NK-92 (cell line): ENCODE results near the gene CDH19.

ENCODE experiments used
- DNase-seq: peaks from one replicate; lab custom pipeline; 2025; ENCODE audit not compliant: unreplicated experiment; lab: John Stamatoyannopoulos, UW

The CDH19 gene

GRCh38 chr18:66571845-66572244 lies 32.0 kb downstream of the CDH19 start:
- DNase-seq, result no peak

DNA sequence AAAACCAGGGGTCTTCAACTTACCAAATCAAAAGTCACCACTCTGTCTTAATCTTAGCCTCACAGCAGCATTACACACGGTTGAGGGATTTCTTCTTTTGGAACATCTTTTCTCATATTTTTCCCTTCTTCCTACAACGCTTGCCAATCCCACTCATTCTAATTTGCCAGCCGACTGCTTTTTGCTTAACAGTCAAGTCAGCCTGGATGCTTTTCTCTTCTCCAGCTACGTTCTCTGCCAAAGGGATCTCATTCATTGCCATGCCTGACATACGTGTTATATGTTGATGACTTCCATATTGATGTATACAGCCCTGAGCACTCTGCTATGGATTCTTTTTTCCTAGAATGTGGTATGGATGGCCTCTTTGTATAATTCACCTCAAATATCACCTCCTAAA lies 37.3 kb downstream of the CDH19 start:
- no peak for DNase-seq

DNA sequence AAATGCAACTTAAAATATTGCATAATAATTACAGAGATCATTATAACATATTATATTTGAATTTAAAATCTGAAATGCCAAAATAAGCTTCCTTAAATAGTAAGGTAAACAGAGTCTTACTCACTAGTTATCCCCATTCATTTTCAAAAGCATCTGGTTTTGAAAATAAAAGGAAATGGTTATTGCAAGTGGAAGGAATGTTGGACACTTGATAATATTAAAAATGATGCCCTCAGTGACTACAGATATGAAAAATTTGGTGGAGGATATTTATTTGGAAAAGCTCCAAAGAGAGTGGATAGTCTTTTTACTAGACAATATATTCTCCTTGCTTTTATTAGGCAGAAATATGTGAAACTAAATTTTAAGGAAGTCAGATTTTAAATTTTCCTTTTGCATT lies 39.7 kb downstream of the CDH19 start:
- no peak for DNase-seq

DNA sequence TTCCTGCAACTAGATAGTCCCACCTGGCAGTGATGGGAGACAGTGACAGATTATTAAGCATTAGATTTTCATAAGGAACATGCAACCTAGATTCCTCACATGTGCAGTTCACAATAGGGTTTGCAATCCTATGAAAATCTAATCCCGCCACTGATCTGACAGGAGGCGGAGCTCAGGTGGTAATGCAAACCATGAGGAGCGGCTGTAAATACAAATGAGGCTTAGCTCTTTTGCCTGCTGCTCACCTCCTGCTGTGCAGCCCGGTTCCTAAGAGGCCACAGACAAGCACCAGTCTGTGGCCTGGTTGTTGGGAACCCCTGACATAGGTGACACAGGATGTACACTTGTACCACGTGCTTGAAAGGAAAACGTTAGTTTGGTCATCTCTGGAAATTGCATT lies 41.6 kb downstream of the CDH19 start:
- DNase-seq, result no peak

GRCh38 chr18:66560094-66560493 lies 43.8 kb downstream of the CDH19 start:
- no peak for DNase-seq

DNA sequence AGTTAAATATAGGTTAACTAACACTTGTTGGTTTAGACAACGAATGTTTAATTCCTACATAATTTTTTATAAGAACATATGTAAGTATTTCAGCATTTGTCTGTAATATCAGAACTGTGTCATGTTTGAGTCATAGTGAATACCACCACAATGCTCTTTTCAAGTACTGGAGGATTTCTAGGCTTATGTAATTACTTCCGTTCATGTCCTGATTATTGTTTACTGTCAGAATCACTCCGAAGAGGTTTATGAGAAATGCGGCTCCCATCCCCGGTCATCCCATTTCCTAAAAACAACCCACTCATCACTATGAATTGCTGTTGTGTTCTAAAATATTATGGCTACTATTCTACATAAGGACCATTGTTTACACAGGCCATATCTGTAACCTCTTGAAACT lies 45.1 kb downstream of the CDH19 start:
- DNase-seq, result no peak

DNA sequence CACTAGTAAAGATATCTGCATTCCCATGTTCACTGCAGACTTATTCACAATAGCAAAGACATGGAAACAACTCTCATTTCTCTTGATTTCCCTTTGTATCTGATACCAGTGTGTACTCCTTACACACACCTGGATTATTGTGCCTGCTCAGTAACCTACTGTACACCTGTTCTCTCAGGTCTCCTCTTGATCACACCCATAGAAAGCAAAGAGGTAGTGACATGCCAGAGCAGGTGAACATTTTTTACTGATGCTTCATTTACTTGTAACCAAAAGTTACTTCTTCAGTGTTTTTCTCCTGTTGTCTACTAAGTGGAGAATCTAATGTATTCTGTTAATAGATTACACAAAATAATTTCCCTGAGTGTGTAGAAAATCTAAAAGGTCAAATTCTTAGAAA lies 46.8 kb downstream of the CDH19 start:
- no peak for DNase-seq

GRCh38 chr18:66555585-66555984 lies 48.3 kb downstream of the CDH19 start:
- DNase-seq, result no peak

GRCh38 chr18:66553824-66554223 lies 50.1 kb downstream of the CDH19 start:
- DNase-seq, result no peak

GRCh38 chr18:66550366-66550765 lies 53.5 kb downstream of the CDH19 start:
- DNase-seq, result no peak

DNA sequence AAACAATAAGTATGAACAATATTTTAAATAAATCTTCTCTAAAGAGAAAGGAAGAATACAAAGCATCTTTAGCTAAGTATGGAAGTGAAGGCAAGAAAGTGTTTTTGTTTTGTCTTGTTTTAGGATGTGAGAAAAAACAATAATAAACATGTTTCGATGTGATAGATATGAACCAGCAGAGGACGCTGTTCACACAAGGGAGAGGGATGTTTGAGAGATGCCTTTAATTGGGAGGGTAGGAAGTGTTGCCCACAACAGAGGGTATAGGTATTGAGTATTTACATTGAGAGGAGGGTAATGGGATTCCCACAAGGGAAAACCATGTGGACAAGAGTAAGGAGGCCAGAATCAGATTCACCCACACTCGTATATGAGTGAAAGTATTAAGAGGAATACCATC lies 55.1 kb downstream of the CDH19 start:
- no peak for DNase-seq

DNA sequence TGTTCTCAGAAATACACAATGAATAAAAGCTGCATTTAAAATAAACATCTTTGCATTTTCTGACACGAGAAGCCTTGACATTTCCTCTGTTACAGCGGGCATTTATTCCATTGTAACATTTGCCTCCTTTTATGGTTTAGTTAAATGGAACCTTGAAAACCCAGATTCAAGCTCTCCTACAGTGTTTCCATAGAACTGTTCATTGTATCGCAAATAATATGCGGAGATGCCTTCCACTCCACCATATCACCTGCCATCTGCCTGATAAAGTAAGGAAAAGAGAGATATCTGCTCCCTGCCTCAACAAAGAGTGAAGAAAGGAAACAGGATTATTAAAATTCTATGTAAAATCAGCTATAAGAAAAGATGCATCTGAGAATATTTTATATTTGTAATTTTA lies 69.8 kb downstream of the CDH19 start:
- no peak for DNase-seq

DNA sequence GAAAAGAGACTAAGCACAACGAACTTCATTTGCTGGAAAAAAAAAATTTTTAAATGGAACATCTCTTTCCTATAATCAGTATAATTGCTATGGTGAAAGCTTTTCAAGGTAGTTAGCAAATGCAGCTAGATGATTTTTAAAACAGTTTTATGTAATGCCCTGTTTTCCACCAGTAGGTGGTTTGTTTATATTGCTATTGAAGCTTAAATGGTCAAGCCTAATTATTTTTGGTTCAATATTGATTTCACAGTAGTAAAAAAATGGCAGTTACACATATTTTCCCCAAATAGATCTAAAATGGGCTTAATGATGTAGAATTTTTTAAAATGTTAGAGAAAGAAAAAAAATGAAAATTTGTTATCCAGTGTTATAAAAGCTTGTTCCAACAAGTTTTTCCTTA lies 70.2 kb downstream of the CDH19 start:
- DNase-seq, result no peak

- DNase-seq, result no peak
Measured at GRCh38 chr18:66523219-66523991, 80.5 kb downstream of the CDH19 start.

GRCh38 chr18:66513996-66514395 lies 89.9 kb downstream of the CDH19 start:
- DNase-seq, result no peak

DNA sequence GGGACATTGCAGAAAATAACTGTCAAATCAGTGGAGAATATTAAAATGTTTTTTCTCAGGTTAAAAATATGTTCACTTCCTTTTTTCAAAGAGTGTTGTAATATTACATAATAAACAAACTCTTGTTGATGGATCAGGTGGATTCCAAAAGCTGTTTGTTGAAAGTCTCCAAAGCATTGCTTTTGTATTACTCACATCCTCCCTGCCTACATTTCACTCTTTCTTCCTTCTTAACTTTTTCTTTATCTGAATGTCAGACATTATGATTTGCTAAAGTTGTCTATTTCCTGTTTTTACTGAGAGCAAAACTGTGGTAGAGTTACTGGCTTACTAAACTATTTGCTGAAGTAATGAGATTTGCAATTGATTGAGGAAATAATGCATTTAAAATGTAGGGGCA lies 92.1 kb downstream of the CDH19 start:
- DNase-seq, result no peak

DNA sequence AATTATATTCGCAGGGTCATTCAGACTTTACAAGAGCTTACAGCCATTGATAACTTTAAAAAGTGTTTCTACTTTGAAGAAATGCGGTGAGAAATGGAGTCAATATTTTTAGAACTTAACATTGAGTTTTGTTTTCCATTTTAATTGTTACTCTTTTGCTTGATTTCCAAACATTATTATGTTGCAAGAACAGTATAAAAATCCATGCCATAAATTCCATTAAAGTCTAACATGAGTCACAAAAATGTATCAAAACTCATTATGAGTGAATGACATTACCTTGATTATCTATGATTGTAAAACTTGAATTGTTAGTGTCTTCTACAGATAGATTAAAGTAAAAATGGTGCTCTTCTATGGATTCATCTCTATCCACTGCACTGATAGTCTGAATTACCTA lies 92.6 kb downstream of the CDH19 start:
- no peak for DNase-seq

DNA sequence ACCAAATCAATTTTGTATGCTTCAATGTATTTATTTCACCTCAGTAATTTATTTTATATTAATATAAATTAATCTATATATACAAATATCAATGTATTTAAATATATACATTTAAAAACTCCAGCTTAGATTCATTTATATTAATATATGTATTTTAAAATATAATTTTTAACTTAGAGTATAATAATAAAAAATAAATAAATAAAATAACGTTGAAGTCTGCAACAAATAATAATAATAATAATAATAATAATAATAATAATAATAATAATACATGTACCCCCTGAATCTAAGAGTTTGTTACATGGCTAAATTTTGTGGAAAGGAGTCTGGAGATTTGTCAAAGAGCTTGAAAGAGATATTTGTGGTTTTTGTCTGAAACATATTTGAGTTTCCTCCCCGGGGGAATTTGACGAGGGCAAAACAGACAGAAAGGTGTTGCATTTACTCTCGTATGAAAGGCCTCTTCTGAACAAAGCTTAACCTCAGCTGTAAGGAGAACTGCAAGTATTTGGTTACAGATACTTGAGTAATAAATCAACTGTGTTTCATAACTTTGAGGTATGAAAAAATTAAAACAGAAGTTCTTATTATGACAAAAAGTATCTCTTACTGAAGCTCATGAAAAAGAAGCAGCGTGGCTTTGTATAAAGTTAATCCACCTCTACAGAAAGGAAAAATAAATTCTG lies 93.4 kb downstream of the CDH19 start:
- no peak for DNase-seq

DNA sequence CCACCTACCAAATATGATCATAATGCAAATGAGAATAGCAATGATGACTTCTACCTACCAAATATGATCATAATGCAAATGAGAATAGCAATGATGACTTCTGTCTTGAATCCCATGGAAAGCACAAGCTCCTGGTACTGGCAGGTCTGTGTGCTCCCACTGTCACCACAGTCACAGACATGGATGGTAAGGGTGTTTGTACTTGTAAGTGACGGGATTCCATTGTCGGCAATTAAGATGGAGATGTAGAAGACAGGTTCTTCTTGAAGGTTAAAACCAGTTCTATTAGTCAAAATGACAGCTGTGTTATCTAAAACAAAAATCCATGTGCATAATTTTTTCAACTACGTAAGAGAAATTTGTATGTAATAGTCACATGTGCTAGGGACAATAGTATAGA lies 95.0 kb downstream of the CDH19 start:
- no peak for DNase-seq

GRCh38 chr18:66506178-66506577 lies 97.7 kb downstream of the CDH19 start:
- no peak for DNase-seq

GRCh38 chr18:66497351-66497750 lies 106.5 kb downstream of the CDH19 start:
- DNase-seq, result no peak

DNA sequence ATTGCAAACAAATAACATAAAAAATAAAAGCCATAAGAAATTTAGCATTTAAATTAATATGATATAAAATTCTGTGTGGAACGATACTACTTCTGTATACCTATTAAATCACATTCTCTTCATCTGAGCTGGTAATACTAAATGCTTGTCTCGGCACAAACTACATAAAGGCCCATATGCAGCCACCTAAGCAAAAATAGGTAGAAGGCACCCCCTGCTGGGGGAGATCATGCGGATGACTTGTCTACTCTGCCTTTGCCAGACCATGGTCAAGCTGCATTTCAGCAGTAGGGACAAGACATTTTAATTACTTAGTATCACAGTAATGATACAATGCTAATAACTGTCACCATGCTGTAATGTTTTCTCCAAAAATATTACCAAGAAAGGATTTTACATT lies 108.0 kb downstream of the CDH19 start:
- no peak for DNase-seq

- no peak for DNase-seq
Measured at GRCh38 chr18:66473882-66474281, 130.0 kb downstream of the CDH19 start.
